CD4-positive, alpha-beta T cell treated with Interferon gamma for 1 hour (primary cell): Measurements from ENCODE around the gene ASNS.

Source experiments
- DNase-seq: peaks from one replicate; pipeline ENCODE4 v3.0.0-alpha.2; 2020

Gene ASNS

GRCh38 chr7:97842006-97842405 lies 30.2 kb downstream of the ASNS start:
- no peak for DNase-seq

- DNase-seq, result peak; percentile 31
These were observed 36.7 kb downstream of the ASNS start for GRCh38 chr7:97835296-97836138.

DNA sequence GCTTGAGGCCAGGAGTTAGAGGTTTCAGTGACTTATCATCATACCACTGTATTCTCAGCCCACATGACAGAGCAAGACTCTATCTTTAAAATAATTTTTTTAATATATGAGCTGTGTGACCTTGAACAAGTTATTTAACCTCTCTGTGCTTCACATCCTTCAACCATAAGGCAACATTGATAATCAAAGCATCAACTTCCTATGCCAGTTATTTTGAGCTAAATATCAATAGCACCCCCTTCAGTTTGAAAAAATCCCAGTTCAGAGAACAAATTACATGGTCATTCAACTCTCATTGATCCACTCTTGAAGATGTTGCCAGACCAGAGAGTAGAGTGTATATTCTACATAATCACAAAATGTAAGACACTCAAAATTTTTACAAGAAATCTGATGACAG lies 53.0 kb downstream of the ASNS start:
- no peak for DNase-seq

DNA sequence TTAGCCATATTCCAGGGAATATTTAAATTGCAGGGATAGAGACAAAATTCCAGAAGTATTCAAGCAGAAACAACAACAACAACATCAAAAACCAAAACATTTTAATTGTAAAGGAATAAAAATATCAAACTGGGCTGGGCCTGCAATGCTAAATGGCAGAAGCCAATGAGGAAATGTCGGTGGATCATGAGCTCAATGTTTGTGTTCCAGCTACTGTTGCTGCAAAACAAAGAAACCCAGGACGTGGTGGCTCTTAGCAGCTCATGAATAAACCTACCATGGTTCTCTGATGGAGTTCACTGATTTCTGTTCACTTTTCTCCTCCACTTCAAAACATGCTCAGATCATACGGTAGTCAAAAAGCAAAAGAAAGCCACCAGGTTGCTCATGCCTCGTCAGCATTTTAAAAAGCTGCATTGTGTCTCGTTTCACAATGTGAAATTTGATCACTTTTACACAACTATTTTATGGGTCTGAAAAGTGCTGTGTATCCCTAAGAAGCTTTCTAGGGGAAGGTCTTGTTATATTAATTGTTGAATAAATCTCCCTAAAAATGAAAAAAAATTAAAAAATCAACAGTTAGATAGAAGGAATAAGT lies 54.0 kb downstream of the ASNS start:
- no peak for DNase-seq
